ENCODE data around the gene TMEM240.
"Not testable (repeated sequence)": the region's sequence is repeated elsewhere in the genome, so short reads cannot be mapped to it uniquely, and the experiment has no call there.

The TMEM240 gene

DNA sequence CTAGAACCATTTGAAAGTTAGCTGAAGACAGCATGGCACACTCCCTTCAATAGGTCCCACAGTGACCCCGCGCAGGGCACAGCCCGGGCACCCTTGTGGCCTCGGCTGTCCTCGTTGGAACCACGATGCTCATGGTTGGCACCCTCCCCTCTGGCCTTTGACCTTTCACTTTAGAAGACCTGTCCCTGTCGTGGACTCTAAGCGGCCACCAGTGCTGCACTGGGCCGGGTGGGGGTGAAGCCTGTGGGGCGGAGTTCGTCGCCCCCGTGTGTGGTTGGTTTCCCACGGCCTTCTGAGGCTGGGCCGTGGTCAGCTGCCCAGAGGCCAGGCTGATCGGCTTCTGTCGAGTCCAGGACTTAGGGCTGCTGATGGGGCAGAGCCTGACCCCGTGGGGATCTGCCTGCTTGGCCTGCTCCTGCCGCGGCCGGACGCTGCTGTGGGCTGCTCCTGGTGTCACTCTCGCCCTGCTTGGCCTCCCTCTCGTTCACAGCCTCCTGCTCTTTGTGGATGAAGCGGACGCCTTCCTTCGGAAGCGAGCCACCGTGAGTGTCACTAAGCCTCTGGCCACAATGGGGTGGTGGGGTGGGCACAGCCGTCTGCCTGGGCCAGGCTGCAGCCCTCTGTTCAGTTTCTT is 15.6 kb downstream of the TMEM240 start:
- DNase-seq (ENCODE audit: low spot score) = not testable (repeated sequence)

DNA sequence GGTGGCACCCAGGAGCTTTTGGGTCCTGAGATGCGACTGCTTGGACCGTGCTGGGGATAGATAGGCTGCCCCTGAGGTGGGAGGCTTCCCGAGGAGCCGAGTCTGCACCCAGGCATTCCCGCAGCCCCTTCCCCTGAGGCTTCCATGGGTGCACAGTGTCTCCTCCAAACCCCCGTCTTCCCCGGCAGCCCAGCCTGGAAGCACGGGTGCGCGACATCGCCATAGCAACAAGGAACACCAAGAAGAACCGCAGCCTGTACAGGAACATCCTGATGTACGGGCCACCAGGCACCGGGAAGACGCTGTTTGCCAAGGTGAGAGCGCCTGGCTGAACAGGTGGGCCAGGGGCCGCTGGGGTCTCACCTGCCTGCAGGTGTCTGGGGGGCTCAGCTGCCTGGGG is 16.8 kb downstream of the TMEM240 start:
- not testable (repeated sequence) for DNase-seq (ENCODE audit: low spot score)

DNA sequence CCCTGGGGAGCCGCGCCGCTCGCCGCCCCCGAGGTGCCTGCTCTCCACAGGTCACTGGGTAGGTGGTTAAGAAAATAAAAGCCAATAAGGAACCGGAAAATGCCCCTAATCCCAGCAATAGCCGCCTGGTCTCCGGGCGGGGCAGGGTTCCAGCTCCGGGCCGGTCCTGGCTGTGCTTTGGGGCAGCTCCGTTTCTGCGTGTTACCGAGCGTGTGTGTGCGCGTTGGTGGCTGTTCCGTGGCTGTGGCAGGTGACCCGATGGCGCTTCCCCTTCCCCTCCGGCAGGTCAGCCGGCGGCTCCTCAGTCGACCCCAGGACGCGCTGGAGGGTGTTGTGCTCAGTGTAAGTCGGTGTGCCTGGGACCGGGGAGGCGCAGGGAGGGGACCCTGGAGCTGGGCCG is 17.2 kb downstream of the TMEM240 start:
- not testable (repeated sequence) for DNase-seq (ENCODE audit: low spot score)

DNA sequence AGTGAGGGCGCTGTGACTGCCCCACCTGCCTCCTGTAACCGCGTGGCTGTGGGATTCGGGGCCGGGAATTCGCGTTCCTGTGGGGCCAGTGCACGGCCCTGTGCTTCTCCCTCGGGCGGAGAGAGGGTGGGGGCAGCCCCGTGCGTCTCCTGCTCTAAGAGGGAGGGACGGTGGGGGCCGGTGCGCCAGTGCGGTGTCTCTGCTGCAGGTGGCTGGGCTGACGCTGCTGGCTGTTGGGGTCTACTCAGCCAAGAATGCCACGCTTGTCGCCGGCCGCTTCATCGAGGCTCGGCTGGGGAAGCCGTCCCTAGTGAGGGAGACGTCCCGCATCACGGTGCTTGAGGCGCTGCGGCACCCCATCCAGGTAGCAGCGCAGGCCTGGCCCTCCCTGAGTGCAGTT is 17.9 kb downstream of the TMEM240 start:
- DNase-seq (ENCODE audit: low spot score) = not testable (repeated sequence)

DNA sequence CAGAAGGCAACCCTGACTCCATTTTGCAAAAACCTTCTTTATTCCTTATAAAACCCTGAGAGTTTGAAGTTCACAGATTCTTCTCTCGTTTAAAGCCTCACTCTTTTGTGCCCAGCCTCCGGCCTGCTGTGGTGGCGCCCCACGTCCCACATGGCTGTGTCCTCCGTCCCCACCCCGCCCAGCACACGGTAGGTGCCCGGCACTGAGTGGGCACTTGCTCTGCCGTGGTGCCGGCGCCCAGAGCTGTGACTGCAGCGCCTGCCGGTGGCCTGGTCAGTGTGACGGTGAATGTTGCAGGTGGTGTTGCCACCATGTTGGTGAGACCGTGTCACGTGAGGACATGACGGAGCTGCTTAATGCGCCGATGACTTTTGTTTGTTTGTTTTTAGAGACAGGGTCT is 19.1 kb downstream of the TMEM240 start:
- no peak for DNase-seq (ENCODE audit: low spot score)

DNA sequence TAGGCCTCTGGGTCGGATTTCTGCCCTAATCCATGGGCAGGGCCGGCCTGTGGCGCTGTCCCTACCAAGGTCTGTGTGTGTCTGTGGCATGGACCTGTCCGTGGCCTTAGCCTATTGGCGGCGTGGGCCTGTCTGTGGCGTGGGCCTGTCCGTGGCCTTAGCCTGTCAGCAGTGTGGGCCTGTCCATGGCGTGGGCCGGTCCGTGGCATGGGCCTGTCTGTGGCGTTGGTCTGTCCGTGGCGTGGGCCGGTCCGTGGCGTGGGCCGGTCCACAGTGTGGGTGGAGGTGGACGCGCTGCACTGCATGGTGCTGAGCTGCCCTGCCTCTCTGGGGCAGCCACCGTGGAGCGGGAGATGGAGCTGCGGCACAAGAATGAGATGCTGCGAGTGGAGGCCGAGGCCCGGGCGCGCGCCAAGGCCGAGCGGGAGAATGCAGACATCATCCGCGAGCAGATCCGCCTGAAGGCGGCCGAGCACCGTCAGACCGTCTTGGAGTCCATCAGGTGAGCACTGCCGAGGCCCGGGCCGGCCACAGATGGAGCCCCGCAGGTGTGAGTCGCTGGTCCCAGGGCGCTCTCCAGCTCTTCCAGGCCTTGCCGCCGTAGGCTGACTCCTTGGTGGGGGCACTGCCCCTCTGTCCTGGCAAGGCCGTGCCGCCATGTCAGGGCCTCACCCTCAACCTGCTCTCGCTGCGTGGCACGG is 20.5 kb downstream of the TMEM240 start:
- not testable (repeated sequence) for DNase-seq (ENCODE audit: low spot score)

DNA sequence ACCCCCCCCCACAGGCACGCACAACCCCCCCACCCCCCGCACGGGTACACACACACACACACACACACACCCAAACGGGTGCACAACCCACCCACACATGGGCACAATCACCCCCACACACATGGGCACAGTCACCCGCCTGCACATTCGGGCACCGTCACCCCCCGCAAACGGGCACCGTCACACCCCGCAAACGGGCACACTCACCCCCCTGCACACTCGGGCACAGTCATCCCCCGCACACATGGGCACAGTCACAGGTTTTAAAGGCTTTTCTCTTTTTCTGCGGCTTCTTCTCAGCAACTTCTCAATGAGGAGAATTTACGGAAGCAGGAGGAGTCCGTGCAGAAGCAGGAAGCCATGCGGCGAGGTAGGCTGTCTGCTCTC is 21.8 kb downstream of the TMEM240 start:
- not testable (repeated sequence) for DNase-seq (ENCODE audit: low spot score)

DNA sequence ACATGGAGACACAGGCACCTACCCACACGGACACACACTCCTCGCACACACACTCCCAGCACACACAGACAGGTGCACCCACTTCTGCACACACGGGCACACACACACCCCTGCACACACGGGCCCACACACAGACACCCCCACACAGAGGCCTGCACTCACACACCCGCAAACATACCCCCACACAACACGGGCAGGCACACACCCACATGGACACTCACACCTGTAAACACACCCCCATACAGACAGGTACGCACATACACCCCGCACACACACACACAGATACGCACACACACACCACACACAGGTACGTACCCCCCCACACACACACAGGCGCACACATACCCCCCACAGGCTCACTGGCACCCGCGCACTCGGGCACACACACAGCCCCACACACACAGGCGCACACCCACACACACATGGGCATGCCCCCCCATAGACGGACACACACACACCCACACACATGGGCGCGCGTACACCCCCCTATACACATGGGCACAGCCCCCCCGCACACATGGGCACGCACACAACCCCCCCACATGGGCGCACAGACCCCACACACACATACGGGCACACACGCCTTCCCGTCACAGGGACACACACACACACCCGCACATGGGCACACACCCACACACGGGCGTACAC is 22.3 kb downstream of the TMEM240 start:
- no peak for DNase-seq (ENCODE audit: low spot score)

DNA sequence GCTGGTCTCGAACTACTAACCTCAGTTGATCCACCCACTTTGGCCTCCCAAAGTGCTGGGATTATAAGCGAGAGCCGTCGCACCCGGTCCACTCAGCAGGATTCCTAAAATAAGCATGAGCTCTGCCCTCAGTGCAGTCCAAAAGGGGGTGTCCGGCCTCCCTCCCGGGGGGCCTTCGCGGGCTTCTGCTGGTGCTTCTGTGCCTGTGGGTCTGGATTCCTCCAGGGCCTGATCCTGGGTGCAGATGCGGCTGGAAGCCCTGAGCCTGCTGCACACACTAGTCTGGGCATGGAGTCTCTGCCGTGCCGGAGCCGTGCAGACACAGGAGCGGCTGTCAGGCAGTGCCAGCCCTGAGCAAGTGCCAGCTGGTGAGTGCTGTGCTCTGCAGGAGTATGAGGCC is 23.5 kb downstream of the TMEM240 start:
- not testable (repeated sequence) for DNase-seq (ENCODE audit: low spot score)

DNA sequence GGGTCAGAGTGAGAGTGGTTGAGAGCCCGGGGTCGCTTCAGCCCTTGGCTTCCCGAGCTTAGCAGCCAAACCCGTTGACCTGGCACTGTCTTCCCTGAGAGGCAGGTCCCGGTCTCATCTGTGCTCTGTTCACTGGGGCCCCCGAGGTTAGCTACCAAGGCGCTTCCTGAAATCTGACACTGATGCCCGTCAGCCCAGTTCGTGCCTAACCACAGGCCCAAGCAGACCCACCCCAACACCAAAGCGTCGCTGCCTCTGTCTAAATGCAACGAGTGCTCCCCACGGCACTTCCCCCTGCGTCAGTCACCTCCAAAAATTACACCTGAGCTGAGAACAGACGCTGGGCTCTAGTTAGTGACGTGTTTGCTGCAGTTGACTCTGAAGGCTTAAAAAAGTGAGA is 26.0 kb downstream of the TMEM240 start:
- not testable (repeated sequence) for DNase-seq (ENCODE audit: low spot score)

DNA sequence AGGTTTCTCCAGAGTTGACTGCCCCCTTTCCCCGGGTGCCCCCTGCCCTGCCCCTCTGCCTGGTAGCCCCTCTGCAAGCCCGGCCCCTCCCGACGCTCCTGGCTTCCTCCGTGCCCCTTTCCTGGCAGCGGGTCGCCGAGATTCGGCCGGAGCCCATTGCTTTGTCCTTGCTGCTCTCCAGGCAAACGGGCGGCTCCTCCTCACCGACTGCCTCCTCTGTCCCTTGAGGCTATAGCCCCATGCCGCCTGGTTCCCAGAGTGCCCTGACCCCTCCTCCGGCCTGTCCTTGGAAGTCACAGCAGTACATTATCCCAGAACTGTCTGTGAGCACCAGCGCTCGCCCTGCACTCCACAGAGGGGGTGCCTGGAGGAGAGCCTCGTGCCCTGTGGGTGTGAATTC is 26.7 kb downstream of the TMEM240 start:
- not testable (repeated sequence) for DNase-seq (ENCODE audit: low spot score)

DNA sequence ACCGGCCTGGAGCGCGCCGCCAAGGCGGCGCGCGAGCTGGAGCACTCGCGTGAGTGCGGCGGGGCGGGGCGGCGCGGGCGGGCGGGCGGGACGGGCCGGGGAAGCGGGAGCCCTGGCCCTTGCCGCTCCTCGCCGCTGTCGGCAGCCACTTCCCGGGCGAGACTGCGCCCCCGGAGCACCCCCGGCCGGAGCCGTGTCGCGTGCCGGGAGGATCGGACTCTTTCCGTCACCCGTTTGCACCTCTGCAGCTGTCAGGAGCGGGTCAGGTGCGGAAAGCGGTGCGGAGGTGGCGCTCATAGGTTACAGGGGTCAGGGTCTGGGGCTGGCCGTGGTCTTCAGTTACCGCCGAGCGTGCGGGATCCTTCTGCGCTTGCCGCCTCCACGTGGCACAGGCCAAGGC is 28.0 kb downstream of the TMEM240 start:
- not testable (repeated sequence) for DNase-seq (ENCODE audit: low spot score)

DNA sequence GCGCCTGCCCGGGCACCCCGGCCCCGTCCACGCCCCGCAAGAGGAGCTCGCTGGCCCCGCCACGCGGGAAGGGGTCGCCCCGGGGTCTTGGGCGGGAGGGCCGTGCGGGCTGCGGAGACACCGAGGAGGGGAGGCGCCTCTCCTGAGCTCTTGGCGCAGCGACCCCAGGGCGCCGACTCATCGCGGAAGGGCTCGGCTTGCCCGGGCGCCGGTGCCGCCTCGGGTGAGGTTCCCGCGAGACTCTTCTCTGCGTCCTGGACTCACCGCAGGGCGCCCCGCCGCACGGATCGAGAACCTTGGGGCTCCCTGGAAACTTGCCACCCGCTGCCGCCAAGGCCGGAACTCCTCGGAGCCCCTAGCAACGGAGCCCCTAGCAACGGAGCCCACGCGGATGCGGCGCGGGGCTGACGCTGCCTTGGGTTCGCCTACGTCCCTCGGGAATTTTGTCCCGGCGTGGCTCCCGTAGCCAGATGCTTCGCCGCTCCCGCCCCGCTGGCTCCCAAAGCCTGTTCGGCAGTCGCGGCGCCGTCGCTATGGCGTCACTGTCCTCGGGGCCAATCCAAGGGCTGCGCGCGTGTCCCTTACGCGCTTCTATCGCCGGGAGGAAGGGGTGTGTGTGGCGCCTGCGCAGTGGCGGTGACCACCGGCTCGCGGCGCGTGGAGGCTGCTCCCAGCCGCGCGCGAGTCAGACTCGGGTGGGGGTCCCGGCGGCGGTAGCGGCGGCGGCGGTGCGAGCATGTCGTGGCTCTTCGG is 28.7 kb downstream of the TMEM240 start, which contains the start of gene ATAD3A:
Gene ATAD3A (plus strand): TSS at position 630 of the 753 bp plus-strand sequence. CDS start 107 bp downstream, at position 737.
- DNase-seq (ENCODE audit: low spot score) = peak; percentile 95

DNA sequence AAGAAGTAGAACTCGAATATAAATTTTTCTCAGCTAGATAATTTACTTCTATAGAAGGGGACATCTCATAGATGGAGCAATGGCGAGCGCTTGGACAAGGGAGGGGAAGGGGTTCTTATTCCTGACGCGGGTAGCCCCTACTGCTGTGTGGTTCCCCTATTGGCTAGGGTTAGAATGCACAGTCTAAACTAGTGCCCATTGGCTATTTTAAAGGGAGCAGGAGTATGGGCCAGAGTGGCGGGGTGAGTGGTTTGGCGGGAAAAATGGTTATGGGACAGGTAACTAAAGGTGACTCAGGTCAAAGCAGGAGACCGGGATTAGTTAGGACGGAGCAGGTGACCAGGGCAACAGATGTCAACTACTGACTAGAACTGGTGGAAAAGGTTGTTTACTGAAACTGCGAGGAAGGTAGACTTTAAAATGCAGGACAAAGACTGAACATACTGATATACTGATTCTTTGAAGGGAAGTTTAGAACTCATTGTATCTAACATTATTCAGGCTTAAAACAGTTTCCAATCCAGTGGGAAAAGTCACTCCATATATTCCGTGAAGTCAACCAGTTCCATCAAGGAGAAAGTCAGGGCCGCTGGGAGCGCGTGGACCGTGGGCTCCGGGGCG is 29.4 kb downstream of the TMEM240 start:
- peak; percentile 14 for DNase-seq (ENCODE audit: low spot score)

DNA sequence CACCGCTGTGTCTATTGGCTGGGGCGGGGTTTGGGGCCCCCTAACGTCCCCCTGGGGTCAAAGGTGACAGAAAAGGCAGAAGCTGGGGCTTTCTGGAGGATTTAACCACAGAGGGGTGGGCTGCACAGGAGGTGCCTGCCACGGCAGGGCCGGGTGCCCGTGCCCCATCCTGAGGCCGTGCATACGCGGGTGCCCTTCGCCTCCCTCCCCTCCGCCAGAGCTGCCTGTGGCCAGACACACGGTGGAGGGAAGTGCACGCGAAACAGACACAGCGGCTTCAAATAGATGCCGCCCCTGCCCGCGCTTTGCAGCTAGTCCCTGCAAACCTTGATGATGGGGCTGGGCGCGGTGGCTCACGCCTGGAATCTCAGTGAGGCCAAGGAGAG is 31.0 kb downstream of the TMEM240 start:
- not testable (repeated sequence) for DNase-seq (ENCODE audit: low spot score)

DNA sequence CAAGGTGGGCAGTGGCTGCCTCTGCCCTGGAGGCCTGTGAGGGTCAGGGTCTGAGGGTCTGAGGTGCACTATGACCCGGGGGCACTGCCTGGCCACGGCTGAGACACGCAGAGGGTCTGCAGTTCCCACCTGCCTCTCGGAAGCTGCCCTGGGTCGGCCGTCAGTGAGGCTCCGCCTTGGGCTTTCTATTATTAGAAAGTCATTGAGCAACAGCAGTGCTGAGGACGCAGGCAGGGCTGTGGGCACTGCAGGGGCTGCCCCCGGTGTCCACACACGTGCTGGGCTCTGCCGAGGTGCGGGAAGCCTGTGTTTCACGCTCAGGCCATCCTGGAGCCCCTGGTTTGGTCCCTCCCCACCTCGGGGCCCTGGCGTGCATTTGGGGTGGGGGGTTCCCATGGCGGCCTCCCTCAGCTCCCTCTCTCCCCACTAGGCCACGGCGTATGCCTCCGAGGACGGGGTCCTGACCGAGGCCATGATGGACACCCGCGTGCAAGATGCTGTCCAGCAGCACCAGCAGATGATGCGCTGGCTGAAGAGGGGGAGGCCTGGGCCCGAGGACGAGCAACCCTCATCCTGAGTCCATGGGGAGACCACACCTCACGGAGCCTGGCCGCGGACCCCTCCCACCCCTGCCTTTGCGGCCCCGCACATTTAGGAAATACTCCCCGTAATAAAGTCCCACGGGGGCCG is 31.5 kb downstream of the TMEM240 start:
- not testable (repeated sequence) for DNase-seq (ENCODE audit: low spot score)

DNA sequence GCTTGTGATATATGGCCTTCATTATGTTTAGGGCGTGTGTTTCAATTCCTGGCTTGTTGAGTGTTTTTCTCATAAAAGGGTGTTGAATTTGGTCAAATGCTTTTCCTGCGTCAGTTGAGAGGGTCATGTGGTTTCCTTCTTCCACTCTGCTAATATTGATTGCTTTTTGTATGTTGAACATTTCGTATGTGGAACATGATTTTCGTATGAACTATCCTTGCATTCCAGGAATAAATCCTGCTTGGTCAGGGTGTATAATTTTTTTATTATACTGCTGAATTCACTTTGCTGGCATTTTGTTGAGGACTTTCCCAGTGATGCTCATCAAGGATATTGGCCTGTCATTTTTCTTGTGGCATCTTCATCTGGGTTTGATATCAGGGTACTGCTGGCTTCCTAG is 33.1 kb downstream of the TMEM240 start:
- DNase-seq (ENCODE audit: low spot score) = no peak

DNA sequence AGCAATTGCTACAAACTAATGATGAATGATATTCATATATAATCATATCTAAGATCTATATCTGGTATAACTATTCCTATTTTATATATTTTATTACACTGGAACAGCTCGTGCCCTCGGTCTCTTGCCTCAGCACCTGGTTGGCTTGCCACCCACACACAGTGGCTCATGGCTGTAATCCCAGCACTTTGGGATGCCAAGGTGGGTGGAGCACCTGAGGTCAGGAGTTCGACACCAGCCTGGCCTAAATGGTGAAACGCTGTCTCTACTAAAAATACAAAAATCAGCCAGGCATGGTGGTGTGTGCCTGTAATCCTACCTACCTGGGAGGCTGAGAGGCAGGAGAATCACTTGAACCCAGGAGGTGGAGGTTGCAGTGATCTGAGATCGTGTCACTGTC is 34.6 kb downstream of the TMEM240 start:
- not testable (repeated sequence) for DNase-seq (ENCODE audit: low spot score)

DNA sequence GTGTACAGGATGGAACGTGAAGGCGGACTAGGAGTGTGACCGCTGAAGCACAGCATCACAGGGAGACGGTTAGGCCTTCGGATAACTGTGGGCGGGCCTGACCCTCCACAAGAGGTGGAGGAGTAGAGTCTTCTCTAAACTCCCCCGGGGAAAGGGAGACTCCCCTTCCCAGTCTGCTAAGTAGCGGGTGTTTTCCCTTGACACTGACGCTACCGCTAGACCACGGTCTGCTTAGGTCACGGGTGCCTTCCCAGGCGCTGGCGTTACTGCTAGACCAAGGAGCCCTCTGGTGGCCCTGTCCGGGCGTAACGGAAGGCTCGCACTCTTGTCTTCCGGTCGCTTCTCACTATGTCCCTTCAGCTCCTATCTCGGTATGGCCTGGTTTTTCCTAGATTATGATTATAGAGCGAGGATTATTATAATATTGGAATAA is 35.0 kb downstream of the TMEM240 start:
- peak; percentile 40 for DNase-seq (ENCODE audit: low spot score)

DNA sequence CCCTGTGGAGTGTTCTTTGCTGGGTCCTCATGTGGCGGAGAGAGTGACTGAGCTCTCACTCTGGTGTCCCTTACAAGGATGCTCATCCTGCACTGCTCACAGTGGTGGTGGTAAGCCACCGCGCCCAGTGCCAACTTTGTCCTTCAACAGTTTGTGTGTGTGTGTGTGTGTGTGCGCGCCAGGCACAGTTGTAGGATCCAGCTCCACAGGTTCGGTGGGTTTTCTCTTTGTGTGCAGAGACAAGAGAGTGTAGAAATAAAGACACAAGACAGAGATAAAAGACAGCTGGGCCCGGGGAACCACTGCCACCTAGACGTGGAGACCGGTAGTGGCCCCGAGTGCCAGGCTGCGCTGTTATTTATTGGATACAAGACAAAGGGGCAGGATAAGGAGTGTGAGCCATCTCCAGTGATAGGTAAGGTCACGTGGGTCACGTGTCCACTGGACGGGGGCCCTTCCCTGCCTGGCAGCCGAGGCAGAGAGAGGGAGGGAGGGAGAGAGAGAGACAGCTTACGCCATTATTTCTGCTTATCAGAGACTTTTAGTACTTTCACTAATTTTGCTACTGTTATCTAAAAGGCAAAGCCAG is 35.6 kb downstream of the TMEM240 start:
- peak; percentile 42 for DNase-seq (ENCODE audit: low spot score)

DNA sequence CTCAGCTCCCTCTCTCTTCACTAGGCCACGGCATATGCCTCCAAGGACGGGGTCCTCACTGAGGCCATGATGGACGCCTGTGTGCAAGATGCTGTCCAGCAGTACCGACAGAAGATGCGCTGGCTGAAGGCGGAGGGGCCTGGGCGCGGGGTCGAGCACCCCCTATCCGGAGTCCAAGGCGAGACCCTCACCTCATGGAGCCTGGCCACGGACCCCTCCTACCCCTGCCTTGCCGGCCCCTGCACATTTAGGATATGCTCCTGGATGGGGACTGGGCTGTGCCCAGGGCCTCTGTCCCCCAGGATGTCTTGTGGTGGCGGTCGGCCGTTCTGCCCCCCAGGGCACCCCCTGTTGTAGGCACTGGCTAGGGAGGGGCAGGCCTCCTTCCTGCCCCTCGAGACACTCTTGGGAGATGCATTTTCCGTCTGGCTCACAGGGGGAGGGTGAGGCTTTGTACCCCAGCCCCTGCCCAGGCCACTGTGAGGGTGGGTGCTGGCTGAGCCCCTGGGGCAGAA is 44.9 kb downstream of the TMEM240 start:
- DNase-seq (ENCODE audit: low spot score) = not testable (repeated sequence)

Measured in pons (tissue), 1 donor.